HUES64 (cell line): ENCODE measurements around the gene TMEM41A.
"Not testable (repeated sequence)": the region's sequence is repeated elsewhere in the genome, so short reads cannot be mapped to it uniquely, and the experiment has no call there.

ENCODE experiments used
- H3K27ac ChIP-seq: 2 replicates; pipeline ENCODE4 v1.7.0; 2013; ENCODE audit warnings: low read depth, low read length, inconsistent platforms
- H3K27me3 ChIP-seq: 2 replicates; pipeline ENCODE4 v1.6.1; 2013; ENCODE audit warnings: mild to moderate bottlenecking, low read length; ENCODE audit not compliant: insufficient read depth
- H3K36me3 ChIP-seq: 2 replicates; pipeline ENCODE4 v1.6.1; 2013; ENCODE audit warnings: mild to moderate bottlenecking, low read length; ENCODE audit not compliant: insufficient read depth
- H3K4me1 ChIP-seq: 2 replicates; pipeline ENCODE4 v1.6.1; 2013; ENCODE audit warnings: mild to moderate bottlenecking, low read length, moderate library complexity; ENCODE audit not compliant: insufficient read depth
- H3K4me3 ChIP-seq: 2 replicates; pipeline ENCODE4 v1.5.1; 2013; ENCODE audit warnings: mild to moderate bottlenecking, low read length, moderate library complexity
- H3K9ac ChIP-seq: 2 replicates; pipeline ENCODE4 v1.6.1; 2013; ENCODE audit warnings: mild to moderate bottlenecking, low read depth, low read length
- H3K9me3 ChIP-seq: 2 replicates; pipeline ENCODE4 v1.6.1; 2013; ENCODE audit warnings: low read depth, low read length; ENCODE audit not compliant: insufficient read depth
- WGBS: fragments of 150-250, 120-280 bp; methylation state at CpG from one replicate; pipeline ENCODE4 v1.1.7; 2013; ENCODE audit warnings: missing lambda C conversion rate; 5-methylcytosine and 5-hydroxymethylcytosine counted together

Gene TMEM41A

GRCh38 chr3:185488465-185488864, 10.4 kb downstream of the TMEM41A start:
- 93% methylated on average over 5 of the region's 5 CpGs for WGBS
- no peak overlapping the region for H3K27ac ChIP-seq
- H3K27me3 ChIP-seq = no peaks in the 10 kb centered on the region
- H3K9ac ChIP-seq = no peak overlapping the region
- no peak overlapping the region for H3K4me3 ChIP-seq
- H3K36me3 ChIP-seq = peaks cover 27% of the 10 kb centered on the region
- H3K9me3 ChIP-seq = no peaks in the 10 kb centered on the region
- no peaks in the 10 kb centered on the region for H3K4me1 ChIP-seq

GRCh38 chr3:185486394-185486793, 12.4 kb downstream of the TMEM41A start:
- no peaks in the 10 kb centered on the region for H3K9me3 ChIP-seq
- H3K9ac ChIP-seq = no peak overlapping the region
- no peak overlapping the region for H3K27ac ChIP-seq
- no peak overlapping the region for H3K4me3 ChIP-seq
- peaks cover 16% of the 10 kb centered on the region for H3K36me3 ChIP-seq
- 96% methylated on average over 5 of the region's 5 CpGs for WGBS
- no peaks in the 10 kb centered on the region for H3K27me3 ChIP-seq
- no peaks in the 10 kb centered on the region for H3K4me1 ChIP-seq

- H3K4me1 ChIP-seq = no peaks in the 10 kb centered on the region
- H3K4me3 ChIP-seq = no peak overlapping the region
- H3K27me3 ChIP-seq = no peaks in the 10 kb centered on the region
- no peaks in the 10 kb centered on the region for H3K9me3 ChIP-seq
- no peaks in the 10 kb centered on the region for H3K36me3 ChIP-seq
- WGBS = 89% methylated on average over 3 of the region's 3 CpGs
- H3K9ac ChIP-seq = no peak overlapping the region
- H3K27ac ChIP-seq = no peak overlapping the region
These were observed 14.5 kb downstream of the TMEM41A start for GRCh38 chr3:185484296-185484695.

GRCh38 chr3:185479373-185479945, 19.4 kb downstream of the TMEM41A start:
- no CpG with 5 or more reads among the region's 2 CpGs for WGBS
- H3K27me3 ChIP-seq = no peaks in the 10 kb centered on the region

GRCh38 chr3:185477316-185477715, 21.5 kb downstream of the TMEM41A start:
- Histone ChIP-seq H3K9ac (no peak overlapping the region), H3K36me3 (no peaks in the 10 kb centered on the region), H3K27me3 (no peaks in the 10 kb centered on the region), H3K9me3 (no peaks in the 10 kb centered on the region), H3K27ac (no peak overlapping the region), H3K4me1 (no peaks in the 10 kb centered on the region), H3K4me3 (no peak overlapping the region)
- 78% methylated on average over 3 of the region's 3 CpGs for WGBS

More at GRCh38 chr3:185479373-185479945, 19.4 kb downstream of the TMEM41A start:
- no peaks in the 10 kb centered on the region for H3K4me1 ChIP-seq
- H3K36me3 ChIP-seq = no peaks in the 10 kb centered on the region
- no peak overlapping the region for H3K4me3 ChIP-seq
- no peaks in the 10 kb centered on the region for H3K9me3 ChIP-seq
- no peak overlapping the region for H3K27ac ChIP-seq
- no peak overlapping the region for H3K9ac ChIP-seq

- not testable (repeated sequence) for H3K36me3 ChIP-seq, H3K9me3 ChIP-seq, H3K27ac ChIP-seq, H3K9ac ChIP-seq, H3K4me1 ChIP-seq, H3K4me3 ChIP-seq, H3K27me3 ChIP-seq
- WGBS = 91% methylated on average over 5 of the region's 6 CpGs
These were observed 23.9 kb downstream of the TMEM41A start for GRCh38 chr3:185474922-185475321.

GRCh38 chr3:185473290-185473815, 25.5 kb downstream of the TMEM41A start:
- Histone ChIP-seq H3K9ac (no peak overlapping the region), H3K4me3 (no peak overlapping the region), H3K4me1 (peaks cover 8% of the 10 kb centered on the region; the same call in 1 of the 2 replicates), H3K9me3 (no peaks in the 10 kb centered on the region), H3K27me3 (no peaks in the 10 kb centered on the region), H3K36me3 (no peaks in the 10 kb centered on the region), H3K27ac (no peak overlapping the region)
- WGBS = 93% methylated on average over 15 of the region's 15 CpGs

GRCh38 chr3:185470323-185470722, 28.5 kb downstream of the TMEM41A start:
- Histone ChIP-seq H3K4me3 (no peak overlapping the region), H3K27ac (no peak overlapping the region), H3K4me1 (peaks cover 8% of the 10 kb centered on the region; the same call in 1 of the 2 replicates), H3K9ac (no peak overlapping the region), H3K9me3 (no peaks in the 10 kb centered on the region), H3K36me3 (peaks cover 2% of the 10 kb centered on the region; the same call in 1 of the 2 replicates), H3K27me3 (no peaks in the 10 kb centered on the region)
- WGBS = 26% methylated on average over 3 of the region's 3 CpGs

- no peak overlapping the region for H3K4me3 ChIP-seq
- 88% methylated on average over 3 of the region's 3 CpGs for WGBS
- H3K36me3 ChIP-seq = peaks cover 2% of the 10 kb centered on the region; the same call in 1 of the 2 replicates
- no peak overlapping the region for H3K27ac ChIP-seq
- H3K9me3 ChIP-seq = no peaks in the 10 kb centered on the region
- H3K9ac ChIP-seq = no peak overlapping the region
- peaks cover 8% of the 10 kb centered on the region; the same call in 1 of the 2 replicates for H3K4me1 ChIP-seq
- H3K27me3 ChIP-seq = no peaks in the 10 kb centered on the region
These were observed 29.3 kb downstream of the TMEM41A start for GRCh38 chr3:185469542-185469941.

- not testable (repeated sequence) for H3K36me3 ChIP-seq, H3K9me3 ChIP-seq, H3K27ac ChIP-seq, H3K27me3 ChIP-seq, H3K4me3 ChIP-seq, H3K4me1 ChIP-seq, H3K9ac ChIP-seq
- WGBS = 93% methylated on average over 5 of the region's 5 CpGs
These were observed 32.7 kb downstream of the TMEM41A start for GRCh38 chr3:185466123-185466522.

- Histone ChIP-seq H3K27me3 (no peaks in the 10 kb centered on the region), H3K36me3 (peaks cover 2% of the 10 kb centered on the region; the same call in 1 of the 2 replicates), H3K27ac (no peak overlapping the region), H3K9ac (no peak overlapping the region), H3K4me3 (no peak overlapping the region), H3K9me3 (no peaks in the 10 kb centered on the region), H3K4me1 (peaks cover 4% of the 10 kb centered on the region; the same call in 1 of the 2 replicates)
- 97% methylated on average over 9 of the region's 9 CpGs for WGBS
These were observed 33.4 kb downstream of the TMEM41A start for GRCh38 chr3:185465471-185465870.
